ENCODE data around the gene PDE4A. TPM values are rescaled to one million over a fixed set of nuclear protein-coding genes. Genes with fewer than 3 reads are reported as not detected.

The PDE4A gene
- total and polyA plus RNA-seq, 2 of the 13 experiments (the other 11 are each of a cell fraction or from before 2014, with no cell fraction given): 1.1 to 4.1 TPM

- TF ChIP-seq, protein P1, sequence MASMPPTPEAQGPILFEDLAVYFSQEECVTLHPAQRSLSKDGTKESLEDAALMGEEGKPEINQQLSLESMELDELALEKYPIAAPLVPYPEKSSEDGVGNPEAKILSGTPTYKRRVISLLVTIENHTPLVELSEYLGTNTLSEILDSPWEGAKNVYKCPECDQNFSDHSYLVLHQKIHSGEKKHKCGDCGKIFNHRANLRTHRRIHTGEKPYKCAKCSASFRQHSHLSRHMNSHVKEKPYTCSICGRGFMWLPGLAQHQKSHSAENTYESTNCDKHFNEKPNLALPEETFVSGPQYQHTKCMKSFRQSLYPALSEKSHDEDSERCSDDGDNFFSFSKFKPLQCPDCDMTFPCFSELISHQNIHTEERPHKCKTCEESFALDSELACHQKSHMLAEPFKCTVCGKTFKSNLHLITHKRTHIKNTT (CRISPR knock-in tag; IDR thresholded peaks at IDR 0.05): no peak
- TF ChIP-seq REL (CRISPR knock-in tag; conservative IDR thresholded peaks at IDR 0.05) (no peak), NFE2 (CRISPR knock-in tag; IDR thresholded peaks at IDR 0.05) (no peak), ZNF260 (CRISPR knock-in tag; IDR thresholded peaks at IDR 0.05; ENCODE audit: borderline replicate concordance, low read depth) (no peak), TAF1 (CRISPR knock-in tag; IDR thresholded peaks at IDR 0.05) (peak; percentile 15; the same call in 1 of the 2 replicates), FIP1L1 (IDR thresholded peaks at IDR 0.05; ENCODE audit: borderline replicate concordance, insufficient read depth, low read depth, low read length) (no peak), ZNF713 (CRISPR knock-in tag; IDR thresholded peaks at IDR 0.05) (0 out of 2 replicates have a peak, but pooled peaks have one; percentile 14), SMAD3 (CRISPR knock-in tag; IDR thresholded peaks at IDR 0.05) (no peak), TARDBP (CRISPR knock-in tag; IDR thresholded peaks at IDR 0.05) (no peak; the same call in 1 of the 2 replicates), ZBTB1 (CRISPR knock-in tag; IDR thresholded peaks at IDR 0.05; ENCODE audit: borderline replicate concordance) (no peak), ZNF430 (CRISPR knock-in tag; IDR thresholded peaks at IDR 0.05) (no peak; the same call in 1 of the 2 replicates), ZNF510 (CRISPR knock-in tag; IDR thresholded peaks at IDR 0.05; ENCODE audit: low read depth) (no peak; the same call in 1 of the 2 replicates), ZNF501 (CRISPR knock-in tag; IDR thresholded peaks at IDR 0.05) (no peak), CEBPB (IDR thresholded peaks at IDR 0.05; ENCODE audit: borderline replicate concordance, low read depth, low read length) (peak; percentile 75), ZNF280B (CRISPR knock-in tag; IDR thresholded peaks at IDR 0.05; ENCODE audit: borderline replicate concordance) (peak; percentile 52; the same call in 1 of the 2 replicates), NAIF1 (CRISPR knock-in tag; IDR thresholded peaks at IDR 0.05; ENCODE audit: borderline replicate concordance) (peak; percentile 83; the same call in 1 of the 2 replicates), ATAD3A (CRISPR knock-in tag; IDR thresholded peaks at IDR 0.05) (no peak)
- TF ChIP-seq, protein P2, sequence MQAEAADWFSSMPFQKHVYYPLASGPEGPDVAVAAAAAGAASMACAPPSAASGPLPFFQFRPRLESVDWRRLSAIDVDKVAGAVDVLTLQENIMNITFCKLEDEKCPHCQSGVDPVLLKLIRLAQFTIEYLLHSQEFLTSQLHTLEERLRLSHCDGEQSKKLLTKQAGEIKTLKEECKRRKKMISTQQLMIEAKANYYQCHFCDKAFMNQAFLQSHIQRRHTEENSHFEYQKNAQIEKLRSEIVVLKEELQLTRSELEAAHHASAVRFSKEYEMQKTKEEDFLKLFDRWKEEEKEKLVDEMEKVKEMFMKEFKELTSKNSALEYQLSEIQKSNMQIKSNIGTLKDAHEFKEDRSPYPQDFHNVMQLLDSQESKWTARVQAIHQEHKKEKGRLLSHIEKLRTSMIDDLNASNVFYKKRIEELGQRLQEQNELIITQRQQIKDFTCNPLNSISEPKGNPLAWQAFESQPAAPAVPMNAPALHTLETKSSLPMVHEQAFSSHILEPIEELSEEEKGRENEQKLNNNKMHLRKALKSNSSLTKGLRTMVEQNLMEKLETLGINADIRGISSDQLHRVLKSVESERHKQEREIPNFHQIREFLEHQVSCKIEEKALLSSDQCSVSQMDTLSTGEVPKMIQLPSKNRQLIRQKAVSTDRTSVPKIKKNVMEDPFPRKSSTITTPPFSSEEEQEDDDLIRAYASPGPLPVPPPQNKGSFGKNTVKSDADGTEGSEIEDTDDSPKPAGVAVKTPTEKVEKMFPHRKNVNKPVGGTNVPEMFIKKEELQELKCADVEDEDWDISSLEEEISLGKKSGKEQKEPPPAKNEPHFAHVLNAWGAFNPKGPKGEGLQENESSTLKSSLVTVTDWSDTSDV (CRISPR knock-in tag; IDR thresholded peaks at IDR 0.05): peak; percentile 65
- TF ChIP-seq, protein P3, sequence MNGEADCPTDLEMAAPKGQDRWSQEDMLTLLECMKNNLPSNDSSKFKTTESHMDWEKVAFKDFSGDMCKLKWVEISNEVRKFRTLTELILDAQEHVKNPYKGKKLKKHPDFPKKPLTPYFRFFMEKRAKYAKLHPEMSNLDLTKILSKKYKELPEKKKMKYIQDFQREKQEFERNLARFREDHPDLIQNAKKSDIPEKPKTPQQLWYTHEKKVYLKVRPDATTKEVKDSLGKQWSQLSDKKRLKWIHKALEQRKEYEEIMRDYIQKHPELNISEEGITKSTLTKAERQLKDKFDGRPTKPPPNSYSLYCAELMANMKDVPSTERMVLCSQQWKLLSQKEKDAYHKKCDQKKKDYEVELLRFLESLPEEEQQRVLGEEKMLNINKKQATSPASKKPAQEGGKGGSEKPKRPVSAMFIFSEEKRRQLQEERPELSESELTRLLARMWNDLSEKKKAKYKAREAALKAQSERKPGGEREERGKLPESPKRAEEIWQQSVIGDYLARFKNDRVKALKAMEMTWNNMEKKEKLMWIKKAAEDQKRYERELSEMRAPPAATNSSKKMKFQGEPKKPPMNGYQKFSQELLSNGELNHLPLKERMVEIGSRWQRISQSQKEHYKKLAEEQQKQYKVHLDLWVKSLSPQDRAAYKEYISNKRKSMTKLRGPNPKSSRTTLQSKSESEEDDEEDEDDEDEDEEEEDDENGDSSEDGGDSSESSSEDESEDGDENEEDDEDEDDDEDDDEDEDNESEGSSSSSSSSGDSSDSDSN (CRISPR knock-in tag; IDR thresholded peaks at IDR 0.05): peak; percentile 70
These were observed 82.9 kb downstream of the PDE4A start, which contains the start of gene KEAP1 (continued) for GRCh38 chr19:10503002-10503789.
